ENCODE data around the gene HERC2. TPM values are rescaled to one million over a fixed set of nuclear protein-coding genes. Genes with fewer than 3 reads are reported as not detected.

Gene HERC2
- polyA plus RNA-seq, 2 donors = 19.4 to 28.2 TPM

DNA sequence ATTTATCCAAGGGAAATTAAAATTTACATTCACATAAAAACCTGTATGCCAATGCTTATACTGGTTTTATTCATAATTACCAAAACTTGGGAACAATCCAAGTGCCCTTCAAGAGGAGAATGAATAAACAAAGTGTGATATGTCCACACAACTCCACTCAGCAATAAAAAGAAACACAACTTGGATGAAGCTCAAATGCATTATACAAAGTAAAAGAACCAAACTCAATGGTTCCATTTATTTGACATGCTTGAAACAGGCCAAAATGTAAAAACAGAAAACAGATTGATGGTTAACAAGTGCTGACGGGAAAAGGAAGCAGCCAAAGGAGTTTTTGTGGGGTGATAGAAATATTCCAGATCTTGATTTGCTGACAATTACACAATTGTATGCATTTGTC lies 246.4 kb downstream of the HERC2 start:
- no peak overlapping the region for H3K4me3 ChIP-seq (ENCODE audit: low read depth in 1 of 2, low read length in 2 of 2)
- H3K27me3 ChIP-seq (ENCODE audit: control insufficient read depth in 1 of 2, insufficient read depth in 2 of 2, low read length in 2 of 2) = no peaks in the 10 kb centered on the region
- no peaks in the 10 kb centered on the region for H3K9me3 ChIP-seq (ENCODE audit: control insufficient read depth in 2 of 2, insufficient read depth in 1 of 2, low read depth in 1 of 2, low read length in 1 of 2)
- H3K36me3 ChIP-seq (ENCODE audit: control insufficient read depth in 2 of 2, insufficient read depth in 2 of 2, low read length in 1 of 2) = peaks cover 0 to 2% of the 10 kb centered on the region in 2 donors
- WGBS, 2 donors = 39 to 43% methylated on average over 1 of the region's 1 CpG
- H3K27ac ChIP-seq (ENCODE audit: low read depth in 2 of 2, low read length in 1 of 2) = no peak overlapping the region
- H3K4me1 ChIP-seq (ENCODE audit: control insufficient read depth in 2 of 2, insufficient read depth in 2 of 2, low read length in 1 of 2) = no peaks in the 10 kb centered on the region

DNA sequence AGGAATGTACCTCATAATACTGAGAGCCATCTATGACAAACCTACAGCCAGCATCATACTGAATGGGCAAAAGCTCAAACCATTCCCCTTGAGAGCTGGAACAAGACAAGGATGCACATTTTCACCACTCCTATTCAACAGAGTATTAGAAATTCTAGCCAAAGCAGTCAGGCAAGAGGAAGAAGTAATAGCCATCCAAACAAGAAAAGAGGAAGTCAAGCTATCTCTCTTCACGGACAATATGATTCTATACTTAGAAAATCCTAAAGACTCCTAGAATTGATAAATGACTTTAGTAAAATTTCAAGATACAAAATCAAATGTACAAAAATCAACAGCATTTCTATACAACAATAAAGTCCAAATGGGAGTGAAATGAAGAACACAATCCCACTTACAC lies 253.0 kb downstream of the HERC2 start:
- no peaks in the 10 kb centered on the region for H3K4me1 ChIP-seq (ENCODE audit: control insufficient read depth in 2 of 2, insufficient read depth in 2 of 2, low read length in 1 of 2)
- H3K27me3 ChIP-seq (ENCODE audit: control insufficient read depth in 1 of 2, insufficient read depth in 2 of 2, low read length in 2 of 2) = no peaks in the 10 kb centered on the region
- no peak overlapping the region for H3K27ac ChIP-seq (ENCODE audit: low read depth in 2 of 2, low read length in 1 of 2)
- no peaks in the 10 kb centered on the region for H3K36me3 ChIP-seq (ENCODE audit: control insufficient read depth in 2 of 2, insufficient read depth in 2 of 2, low read length in 1 of 2)
- 42 to 47% methylated on average over 1 of the region's 1 CpG for WGBS, 2 donors
- no peak overlapping the region for H3K4me3 ChIP-seq (ENCODE audit: low read depth in 1 of 2, low read length in 2 of 2)
- H3K9me3 ChIP-seq (ENCODE audit: control insufficient read depth in 2 of 2, insufficient read depth in 1 of 2, low read depth in 1 of 2, low read length in 1 of 2) = no peaks in the 10 kb centered on the region

DNA sequence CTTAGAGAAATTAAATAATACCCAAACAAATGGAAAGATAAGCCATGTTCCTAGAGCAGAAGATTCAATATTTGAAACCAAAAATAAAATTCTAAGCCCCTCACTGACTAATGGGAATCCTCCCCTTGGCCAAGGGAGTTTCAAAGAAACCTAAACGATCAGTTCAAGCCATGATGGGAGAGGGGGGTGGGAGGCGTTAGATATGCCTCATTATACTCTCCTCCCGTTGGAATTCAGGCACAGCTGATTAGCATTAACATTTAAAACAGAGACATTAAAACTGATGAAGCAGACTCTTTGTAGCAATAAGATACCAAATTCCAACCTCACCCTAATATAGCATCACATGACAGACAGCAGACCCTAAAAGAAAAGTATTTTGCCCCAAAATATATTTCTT lies 255.7 kb downstream of the HERC2 start:
- H3K36me3 ChIP-seq (ENCODE audit: control insufficient read depth in 2 of 2, insufficient read depth in 2 of 2, low read length in 1 of 2) = no peaks in the 10 kb centered on the region
- H3K4me3 ChIP-seq (ENCODE audit: low read depth in 1 of 2, low read length in 2 of 2) = no peak overlapping the region
- 61 to 64% methylated on average over 3 of the region's 3 CpGs for WGBS, 2 donors
- no peak overlapping the region for H3K27ac ChIP-seq (ENCODE audit: low read depth in 2 of 2, low read length in 1 of 2)
- H3K4me1 ChIP-seq (ENCODE audit: control insufficient read depth in 2 of 2, insufficient read depth in 2 of 2, low read length in 1 of 2) = no peaks in the 10 kb centered on the region
- H3K9me3 ChIP-seq (ENCODE audit: control insufficient read depth in 2 of 2, insufficient read depth in 1 of 2, low read depth in 1 of 2, low read length in 1 of 2) = no peaks in the 10 kb centered on the region
- H3K27me3 ChIP-seq (ENCODE audit: control insufficient read depth in 1 of 2, insufficient read depth in 2 of 2, low read length in 2 of 2) = no peaks in the 10 kb centered on the region

Other genes starting within 250 kb of the HERC2 start
- gene OCA2, start 222.9 kb downstream of the HERC2 start, polyA plus RNA-seq = 1 to 10 TPM; 1.1 to 1.2 TPM
- gene GOLGA6L24, start 35.9 kb upstream of the HERC2 start, polyA plus RNA-seq = not detected
- gene GOLGA8F, start 56.5 kb upstream of the HERC2 start, polyA plus RNA-seq = not detected
- not detected for gene GOLGA8G, start 210.8 kb upstream of the HERC2 start, polyA plus RNA-seq
- gene GOLGA6L25, start 231.4 kb upstream of the HERC2 start, polyA plus RNA-seq = not detected